K562 (cell line): ENCODE results near the gene NECAB2. TPM values are rescaled to one million over a fixed set of nuclear protein-coding genes. Genes with fewer than 3 reads are reported as not detected.
A peak's percentile ranks its signal among the peaks of the same experiment; 100 is the strongest.

Experiments used
- ARID3B ChIP-seq: fragments of 250-450 bp; sonication (Bioruptor Pico); IDR thresholded peaks from 2 replicates; pipeline ENCODE4 v1.4.0; 2020; ENCODE audit warnings: borderline replicate concordance
- GABPB1 ChIP-seq: sonication (generic); formaldehyde crosslinking; IDR thresholded peaks from 2 replicates; pipeline ENCODE4 v1.8.0; 2022; ENCODE audit warnings: mild to moderate bottlenecking, missing genetic modification reagents
- MYNN ChIP-seq, 2 experiments: sonication (generic); formaldehyde crosslinking in 1 of 2; IDR thresholded peaks; 2 replicates each; pipeline versions ENCODE4 v1.5.0 to v1.6.1; 2016 to 2020; ENCODE audit warnings: antibody characterized with exemption in 1 of 2, missing genetic modification reagents in 1 of 2
- NKRF ChIP-seq: fragments of 450-650 bp; IDR thresholded peaks from 2 replicates; pipeline ENCODE4 v1.6.1; 2016; ENCODE audit warnings: borderline replicate concordance
- REST ChIP-seq, 2 experiments: fragments of 450-650 bp; formaldehyde crosslinking in 1 of 2; IDR thresholded peaks; 2 replicates each; pipeline versions ENCODE4 v1.4.0 to v1.6.1; 2014 to 2020; ENCODE audit warnings: mild to moderate bottlenecking in 2 of 2, borderline replicate concordance in 1 of 2, low read depth in 1 of 2
- SETDB1 ChIP-seq: IDR thresholded peaks from one replicate; pipeline ENCODE4 v1.6.1; 2012; ENCODE audit warnings: low read length, control low read depth, inconsistent platforms
- TRIM24 ChIP-seq, 2 experiments: fragments of 450-650 bp; IDR thresholded peaks; 2 replicates each; pipeline ENCODE4 v1.6.1; 2016
- ZNF133 ChIP-seq: fragments of 250-450 bp; sonication (Bioruptor Pico); IDR thresholded peaks from 2 replicates; pipeline ENCODE4 v1.4.0; 2020; ENCODE audit warnings: mild to moderate bottlenecking
- ZNF175 ChIP-seq: fragments of 200-800 bp; sonication (Bioruptor generic); IDR thresholded peaks from 2 replicates; pipeline ENCODE4 v1.6.1; 2016; ENCODE audit warnings: low read depth, mild to moderate bottlenecking, missing genetic modification characterization, missing compliant biosample characterization
- ZNF316 ChIP-seq: fragments of 450-650 bp; IDR thresholded peaks from 2 replicates; pipeline ENCODE4 v1.6.1; 2016
- ZNF445 ChIP-seq: fragments of 250-450 bp; sonication (Bioruptor Pico); IDR thresholded peaks from 2 replicates; pipeline ENCODE4 v1.4.0; 2020; ENCODE audit warnings: low read depth, mild to moderate bottlenecking, moderate library complexity
- ZSCAN29 ChIP-seq: fragments of 450-650 bp; IDR thresholded peaks from 2 replicates; pipeline ENCODE4 v1.6.1; 2017
- polyA plus RNA-seq, 8 experiments: library from polyadenylated mRNA; depleted of rRNA in 4 of 8; stranded (reverse) in 5 of 8; unstranded in 3 of 8; fragments of >200 nt; fragmentation: Nextera tagmentation in 2 of 8; fragmentation: Illumina TruSeq in 1 of 8; extraction: Ambion mirVana in 2 of 8; extraction: Trizol in 1 of 8; gene quantifications; 2 replicates each; pipeline versions ENCODE4 v1.2.1 to v1.2.3, GENCODE V29; 2011 to 2014; ENCODE audit warnings: inconsistent platforms in 1 of 8, missing spikeins in 1 of 8
- total RNA-seq, 7 experiments: library from RNA; depleted of rRNA in 6 of 7; stranded (reverse); fragments of >200 nt in 6 of 7; fragmentation: Illumina TruSeq in 2 of 7; extraction: Trizol in 2 of 7; gene quantifications; 2 replicates each; pipeline versions ENCODE4 v1.2.1 to v1.2.3, GENCODE V29; 2011 to 2021; ENCODE audit warnings: low replicate concordance in 1 of 7

Gene NECAB2
- total and polyA plus RNA-seq, 9 of the 15 experiments (the other 6 are each of a cell fraction or from before 2014, with no cell fraction given): 0.03 to 0.28 TPM; not detected in 7

GRCh38 chr16:84042879-84043485 is 74.9 kb downstream of the NECAB2 start (continued):
- peak; percentile 97 for TF ChIP-seq REST (IDR thresholded peaks at IDR 0.05; ENCODE audit: borderline replicate concordance)
- TF ChIP-seq REST (CRISPR knock-in tag; IDR thresholded peaks at IDR 0.05; ENCODE audit: low read depth): no peak
- no peak for TF ChIP-seq ARID3B (CRISPR knock-in tag)
- no peak for TF ChIP-seq ZNF445 (CRISPR knock-in tag)
- no peak for TF ChIP-seq SETDB1
- TF ChIP-seq ZNF316: no peak
- no peak for TF ChIP-seq NKRF
- TF ChIP-seq MYNN (IDR thresholded peaks at IDR 0.05): no peak
- no peak for TF ChIP-seq MYNN (CRISPR knock-in tag; IDR thresholded peaks at IDR 0.05)
- TF ChIP-seq ZSCAN29: no peak
- peak in 1 of 2 experiments; percentile 30; a peak in 1 of 4 replicates for TF ChIP-seq TRIM24 (IDR thresholded peaks at IDR 0.05)
- no peak for TF ChIP-seq ZNF175
- no peak for TF ChIP-seq ZNF133
- TF ChIP-seq GABPB1 (CRISPR knock-in tag): no peak
